HCT116 (cell line): ENCODE measurements around the gene OTOGL. TPM values are rescaled to one million over a fixed set of nuclear protein-coding genes. Genes with fewer than 3 reads are reported as not detected.

Experiments used
- ATAC-seq: fragments of 200-7000 bp; cut with Tn5 transposase; 2 replicates; pipeline ENCODE4 v1.9.1; 2020; ENCODE audit warnings: mild to moderate bottlenecking, moderate library complexity
- BruUV-seq: library from RNA; stranded (reverse); fragments of 400-500 nt; replicated peaks from 2 replicates; lab custom pipeline; 2021; lab: Mats Ljungman, UMichigan
- CTCF ChIA-PET: fragments of 300-600 bp; sonication (Branson Sonifier 250); formaldehyde crosslinking; loops from one replicate; lab custom pipeline; 2021; ENCODE audit warnings: antibody characterized with exemption; lab: Charles Lee
- POLR2A ChIA-PET: fragments of 300-600, 350-600 bp; sonication (Branson Sonifier 250); formaldehyde crosslinking; loops from one replicate; lab custom pipeline; 2021; ENCODE audit warnings: antibody characterized with exemption; lab: Charles Lee
- RAD21 ChIA-PET, 2 experiments: fragments of 300-600 bp; sonication (Branson Sonifier 250); formaldehyde crosslinking; loops; one replicate each; lab custom pipeline; 2023; ENCODE audit warnings: low total read pairs in 2 of 2; ENCODE audit not compliant: uncharacterized antibody in 2 of 2, unreplicated experiment in 2 of 2, low non-redundant PET in 1 of 2; lab: Charles Lee
- DNase-seq: peaks from one replicate; pipeline ENCODE4 v3.0.0-alpha.2; 2010; ENCODE audit warnings: low read depth, low spot score
- H2AFZ ChIP-seq: fragments of 200-600 bp; shearing (Covaris generic), sonication (generic); 2 replicates; pipeline ENCODE4 v1.6.1; 2017; ENCODE audit warnings: low read depth, mixed run types, mixed read lengths, antibody characterized with exemption, low read length; ENCODE audit not compliant: poor library complexity, severe bottlenecking
- H3K27ac ChIP-seq: 2 replicates; pipeline ENCODE4 v1.5.1; 2012; ENCODE audit warnings: low read depth, low read length
- H3K27me3 ChIP-seq: fragments of 200-600 bp; sonication (generic); 2 replicates; pipeline ENCODE4 v1.6.1; 2016; ENCODE audit warnings: mixed run types, low read length, mixed read lengths; ENCODE audit not compliant: insufficient read depth
- H3K36me3 ChIP-seq, 2 experiments: fragments of 200-500 bp in 1 of 2; fragments of 200-600 bp in 1 of 2; sonication (Bioruptor generic) in 1 of 2; sonication (generic) in 1 of 2; 2 replicates each; pipeline versions ENCODE4 v1.5.1 to v1.6.1; 2014 to 2016; ENCODE audit warnings: low read length in 2 of 2, inconsistent platforms in 1 of 2, mixed read lengths in 1 of 2, mixed run types in 1 of 2; ENCODE audit not compliant: insufficient read depth in 2 of 2, control insufficient read depth in 1 of 2
- H3K4me1 ChIP-seq, 2 experiments: fragments of 200-600 bp in 1 of 2; sonication (generic) in 1 of 2; 2 replicates each; pipeline versions ENCODE4 v1.5.1 to v1.6.1; 2012 to 2017; ENCODE audit warnings: low read length in 2 of 2, inconsistent platforms in 1 of 2, mild to moderate bottlenecking in 1 of 2, mixed read lengths in 1 of 2, mixed run types in 1 of 2, moderate library complexity in 1 of 2; ENCODE audit not compliant: insufficient read depth in 2 of 2, control insufficient read depth in 1 of 2
- H3K4me2 ChIP-seq: fragments of 200-600 bp; sonication (generic); 2 replicates; pipeline ENCODE4 v1.6.1; 2017; ENCODE audit warnings: mixed run types, low read length, mixed read lengths
- H3K4me3 ChIP-seq, 2 experiments: fragments of 200-600 bp in 1 of 2; sonication (generic) in 1 of 2; replicated peaks in 1 of 2; 2 replicates each; pipeline ENCODE4 v1.5.1; 2011 to 2016; ENCODE audit warnings: low read length in 2 of 2, control low read depth in 1 of 2, low read depth in 1 of 2, mild to moderate bottlenecking in 1 of 2, mixed read lengths in 1 of 2, mixed run types in 1 of 2
- H3K79me2 ChIP-seq: fragments of 200-600 bp; sonication (generic); 2 replicates; pipeline ENCODE4 v1.6.1; 2017; ENCODE audit warnings: mild to moderate bottlenecking, mixed run types, low read length, moderate library complexity, mixed read lengths; ENCODE audit not compliant: insufficient read depth
- H3K9ac ChIP-seq: fragments of 200-600 bp; sonication (generic); 2 replicates; pipeline ENCODE4 v1.6.1; 2016; ENCODE audit warnings: low read length, mixed read lengths
- H3K9me2 ChIP-seq: fragments of 200-600 bp; sonication (generic), shearing (Covaris generic); 2 replicates; pipeline ENCODE4 v1.6.1; 2017; ENCODE audit warnings: mixed run types, mild to moderate bottlenecking, moderate library complexity; ENCODE audit not compliant: insufficient read depth
- H3K9me3 ChIP-seq, 2 experiments: fragments of 200-500 bp in 1 of 2; fragments of 200-600 bp in 1 of 2; sonication (Bioruptor generic) in 1 of 2; sonication (generic) in 1 of 2; 2 replicates each; pipeline ENCODE4 v1.6.1; 2014 to 2017; ENCODE audit warnings: low read length in 2 of 2, mixed read lengths in 2 of 2, inconsistent platforms in 1 of 2, low read depth in 1 of 2, mild to moderate bottlenecking in 1 of 2, mixed run types in 1 of 2, moderate library complexity in 1 of 2; ENCODE audit not compliant: control insufficient read depth in 1 of 2, insufficient read depth in 1 of 2
- H4K20me1 ChIP-seq: fragments of 200-600 bp; sonication (generic), shearing (Covaris generic); 2 replicates; pipeline ENCODE4 v1.6.1; 2017; ENCODE audit warnings: mixed run types, mild to moderate bottlenecking, moderate library complexity; ENCODE audit not compliant: insufficient read depth
- CBX3 ChIP-seq: IDR thresholded peaks from 2 replicates; pipeline ENCODE4 v1.6.1; 2012; ENCODE audit warnings: low read depth
- CEBPB ChIP-seq: IDR thresholded peaks from 2 replicates; pipeline ENCODE4 v1.6.1; 2012; ENCODE audit warnings: low read depth
- EGR1 ChIP-seq: IDR thresholded peaks from 2 replicates; pipeline ENCODE4 v1.6.1; 2012; ENCODE audit warnings: low read depth
- EZH2 ChIP-seq: fragments of 200-600 bp; sonication (generic); IDR thresholded peaks from 2 replicates; pipeline ENCODE4 v1.6.1; 2017; ENCODE audit warnings: antibody characterized with exemption, mixed run types
- FOSL1 ChIP-seq: IDR thresholded peaks from 2 replicates; pipeline ENCODE4 v1.6.1; 2012; ENCODE audit warnings: low read depth
- JUND ChIP-seq: IDR thresholded peaks from 2 replicates; pipeline ENCODE4 v1.6.1; 2012
- POLR2A ChIP-seq: IDR thresholded peaks from 2 replicates; pipeline ENCODE4 v1.7.0; 2011; ENCODE audit warnings: borderline replicate concordance; ENCODE audit not compliant: insufficient read depth, insufficient read length; ENCODE audit errors: extremely low read depth
- POLR2AphosphoS5 ChIP-seq: IDR thresholded peaks from 2 replicates; pipeline ENCODE4 v1.6.1; 2011; ENCODE audit warnings: mild to moderate bottlenecking, low read depth, low read length, moderate library complexity
- RAD21 ChIP-seq: IDR thresholded peaks from 2 replicates; pipeline ENCODE4 v1.6.1; 2012; ENCODE audit warnings: low read depth, mild to moderate bottlenecking
- SIN3A ChIP-seq: IDR thresholded peaks from 2 replicates; pipeline ENCODE4 v1.6.1; 2012; ENCODE audit warnings: low read depth
- SP1 ChIP-seq: IDR thresholded peaks from 2 replicates; pipeline ENCODE4 v1.6.1; 2012; ENCODE audit warnings: low read depth
- SRF ChIP-seq: IDR thresholded peaks from 2 replicates; pipeline ENCODE4 v1.6.1; 2012; ENCODE audit warnings: low read depth
- TCF7L2 ChIP-seq: IDR thresholded peaks from 2 replicates; pipeline ENCODE4 v1.7.0; 2011; ENCODE audit warnings: borderline replicate concordance, inconsistent platforms; ENCODE audit not compliant: insufficient read depth, insufficient read length; ENCODE audit errors: extremely low read depth
- YY1 ChIP-seq: IDR thresholded peaks from 2 replicates; pipeline ENCODE4 v1.6.1; 2011; ENCODE audit warnings: low read length, low read depth, moderate library complexity, mild to moderate bottlenecking; ENCODE audit not compliant: insufficient replicate concordance; ENCODE audit errors: extremely low read depth
- ZFX ChIP-seq: fragments of 450-650 bp; IDR thresholded peaks from 2 replicates; pipeline ENCODE4 v1.6.1; 2017
- intact Hi-C: fragments of 100-400 bp; cut with micrococcal nuclease; formaldehyde crosslinking; loops from 2 replicates; pipeline ENCODE4 v1.10.0; 2022
- total RNA-seq: library from RNA; stranded (reverse); gene quantifications from one replicate; pipeline ENCODE4 v1.2.1, GENCODE V29; 2021; ENCODE audit not compliant: unreplicated experiment
- TF ChIP-seq, protein P1 (sequence below): IDR thresholded peaks from 2 replicates; pipeline ENCODE4 v1.6.1; 2012
- TF ChIP-seq, protein P2 (sequence below): IDR thresholded peaks from 2 replicates; pipeline ENCODE4 v1.6.1; 2011; ENCODE audit warnings: mild to moderate bottlenecking, low read length, moderate library complexity; ENCODE audit not compliant: insufficient replicate concordance; ENCODE audit errors: extremely low read depth
- TF ChIP-seq, protein P3 (sequence below): IDR thresholded peaks from 2 replicates; pipeline ENCODE4 v1.6.1; 2012
- TF ChIP-seq, protein P4 (sequence below): IDR thresholded peaks from 2 replicates; pipeline ENCODE4 v1.6.1; 2012; ENCODE audit warnings: low read depth

OTOGL gene
- total RNA-seq, 1 experiment from 2014 or later = not detected

DNA sequence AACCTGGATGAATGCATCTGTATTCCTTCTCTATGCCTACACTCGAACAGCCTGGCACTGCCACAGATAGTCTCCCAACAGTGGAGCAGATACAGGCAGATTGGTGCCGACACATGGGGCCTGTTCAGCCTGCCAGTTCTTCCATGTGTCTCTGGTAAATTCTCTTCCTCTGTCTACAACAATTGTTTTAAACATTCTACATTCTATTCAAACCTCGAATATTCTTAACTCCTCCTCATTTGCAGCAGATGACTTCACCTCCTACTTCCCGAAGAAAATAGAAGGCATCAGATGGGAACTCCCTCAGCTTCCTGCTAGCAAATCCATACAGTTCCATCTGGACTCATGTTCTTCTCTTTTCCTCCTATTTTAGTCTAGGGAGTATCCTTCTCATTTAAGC is 43.1 kb upstream of the OTOGL start:
- CTCF ChIA-PET = no interaction called here
- intact Hi-C loops = no loop called here
- Histone ChIP-seq H4K20me1 (no peaks in the 10 kb centered on the region), H3K4me3 (no peak overlapping the region), H3K9me3 (no peaks in the 10 kb centered on the region), H2AFZ (no peak overlapping the region), H3K4me2 (no peak overlapping the region), H3K4me1 (no peaks in the 10 kb centered on the region), H3K27ac (no peak overlapping the region), H3K79me2 (no peaks in the 10 kb centered on the region), H3K36me3 (no peaks in the 10 kb centered on the region), H3K27me3 (no peaks in the 10 kb centered on the region), H3K9ac (no peak overlapping the region), H3K9me2 (no peaks in the 10 kb centered on the region)
- POLR2A ChIA-PET = no interaction called here
- no peak for TF ChIP-seq SRF
- TF ChIP-seq RAD21 = no peak
- TF ChIP-seq, protein P1, sequence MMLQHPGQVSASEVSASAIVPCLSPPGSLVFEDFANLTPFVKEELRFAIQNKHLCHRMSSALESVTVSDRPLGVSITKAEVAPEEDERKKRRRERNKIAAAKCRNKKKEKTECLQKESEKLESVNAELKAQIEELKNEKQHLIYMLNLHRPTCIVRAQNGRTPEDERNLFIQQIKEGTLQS = no peak
- TF ChIP-seq EGR1 = no peak
- TF ChIP-seq POLR2AphosphoS5 = no peak
- TF ChIP-seq TCF7L2 = no peak
- no peak for TF ChIP-seq FOSL1
- TF ChIP-seq YY1 = no peak
- TF ChIP-seq EZH2 = no peak
- TF ChIP-seq POLR2A = no peak
- TF ChIP-seq, protein P2, sequence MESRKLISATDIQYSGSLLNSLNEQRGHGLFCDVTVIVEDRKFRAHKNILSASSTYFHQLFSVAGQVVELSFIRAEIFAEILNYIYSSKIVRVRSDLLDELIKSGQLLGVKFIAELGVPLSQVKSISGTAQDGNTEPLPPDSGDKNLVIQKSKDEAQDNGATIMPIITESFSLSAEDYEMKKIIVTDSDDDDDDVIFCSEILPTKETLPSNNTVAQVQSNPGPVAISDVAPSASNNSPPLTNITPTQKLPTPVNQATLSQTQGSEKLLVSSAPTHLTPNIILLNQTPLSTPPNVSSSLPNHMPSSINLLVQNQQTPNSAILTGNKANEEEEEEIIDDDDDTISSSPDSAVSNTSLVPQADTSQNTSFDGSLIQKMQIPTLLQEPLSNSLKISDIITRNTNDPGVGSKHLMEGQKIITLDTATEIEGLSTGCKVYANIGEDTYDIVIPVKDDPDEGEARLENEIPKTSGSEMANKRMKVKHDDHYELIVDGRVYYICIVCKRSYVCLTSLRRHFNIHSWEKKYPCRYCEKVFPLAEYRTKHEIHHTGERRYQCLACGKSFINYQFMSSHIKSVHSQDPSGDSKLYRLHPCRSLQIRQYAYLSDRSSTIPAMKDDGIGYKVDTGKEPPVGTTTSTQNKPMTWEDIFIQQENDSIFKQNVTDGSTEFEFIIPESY = no peak
- TF ChIP-seq, protein P3, sequence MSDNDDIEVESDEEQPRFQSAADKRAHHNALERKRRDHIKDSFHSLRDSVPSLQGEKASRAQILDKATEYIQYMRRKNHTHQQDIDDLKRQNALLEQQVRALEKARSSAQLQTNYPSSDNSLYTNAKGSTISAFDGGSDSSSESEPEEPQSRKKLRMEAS = no peak
- TF ChIP-seq JUND = no peak
- no peak for TF ChIP-seq CEBPB
- TF ChIP-seq, protein P4, sequence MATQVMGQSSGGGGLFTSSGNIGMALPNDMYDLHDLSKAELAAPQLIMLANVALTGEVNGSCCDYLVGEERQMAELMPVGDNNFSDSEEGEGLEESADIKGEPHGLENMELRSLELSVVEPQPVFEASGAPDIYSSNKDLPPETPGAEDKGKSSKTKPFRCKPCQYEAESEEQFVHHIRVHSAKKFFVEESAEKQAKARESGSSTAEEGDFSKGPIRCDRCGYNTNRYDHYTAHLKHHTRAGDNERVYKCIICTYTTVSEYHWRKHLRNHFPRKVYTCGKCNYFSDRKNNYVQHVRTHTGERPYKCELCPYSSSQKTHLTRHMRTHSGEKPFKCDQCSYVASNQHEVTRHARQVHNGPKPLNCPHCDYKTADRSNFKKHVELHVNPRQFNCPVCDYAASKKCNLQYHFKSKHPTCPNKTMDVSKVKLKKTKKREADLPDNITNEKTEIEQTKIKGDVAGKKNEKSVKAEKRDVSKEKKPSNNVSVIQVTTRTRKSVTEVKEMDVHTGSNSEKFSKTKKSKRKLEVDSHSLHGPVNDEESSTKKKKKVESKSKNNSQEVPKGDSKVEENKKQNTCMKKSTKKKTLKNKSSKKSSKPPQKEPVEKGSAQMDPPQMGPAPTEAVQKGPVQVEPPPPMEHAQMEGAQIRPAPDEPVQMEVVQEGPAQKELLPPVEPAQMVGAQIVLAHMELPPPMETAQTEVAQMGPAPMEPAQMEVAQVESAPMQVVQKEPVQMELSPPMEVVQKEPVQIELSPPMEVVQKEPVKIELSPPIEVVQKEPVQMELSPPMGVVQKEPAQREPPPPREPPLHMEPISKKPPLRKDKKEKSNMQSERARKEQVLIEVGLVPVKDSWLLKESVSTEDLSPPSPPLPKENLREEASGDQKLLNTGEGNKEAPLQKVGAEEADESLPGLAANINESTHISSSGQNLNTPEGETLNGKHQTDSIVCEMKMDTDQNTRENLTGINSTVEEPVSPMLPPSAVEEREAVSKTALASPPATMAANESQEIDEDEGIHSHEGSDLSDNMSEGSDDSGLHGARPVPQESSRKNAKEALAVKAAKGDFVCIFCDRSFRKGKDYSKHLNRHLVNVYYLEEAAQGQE = no peak
- no peak for TF ChIP-seq ZFX
- TF ChIP-seq CBX3 = no peak
- TF ChIP-seq SIN3A = no peak
- no peak for TF ChIP-seq SP1
- RAD21 ChIA-PET = no interaction called here
- no TSS peak for BruUV-seq
- DNase-seq = no peak
- ATAC-seq = no peak
